ENCODE data around the gene EML1.

DNA sequence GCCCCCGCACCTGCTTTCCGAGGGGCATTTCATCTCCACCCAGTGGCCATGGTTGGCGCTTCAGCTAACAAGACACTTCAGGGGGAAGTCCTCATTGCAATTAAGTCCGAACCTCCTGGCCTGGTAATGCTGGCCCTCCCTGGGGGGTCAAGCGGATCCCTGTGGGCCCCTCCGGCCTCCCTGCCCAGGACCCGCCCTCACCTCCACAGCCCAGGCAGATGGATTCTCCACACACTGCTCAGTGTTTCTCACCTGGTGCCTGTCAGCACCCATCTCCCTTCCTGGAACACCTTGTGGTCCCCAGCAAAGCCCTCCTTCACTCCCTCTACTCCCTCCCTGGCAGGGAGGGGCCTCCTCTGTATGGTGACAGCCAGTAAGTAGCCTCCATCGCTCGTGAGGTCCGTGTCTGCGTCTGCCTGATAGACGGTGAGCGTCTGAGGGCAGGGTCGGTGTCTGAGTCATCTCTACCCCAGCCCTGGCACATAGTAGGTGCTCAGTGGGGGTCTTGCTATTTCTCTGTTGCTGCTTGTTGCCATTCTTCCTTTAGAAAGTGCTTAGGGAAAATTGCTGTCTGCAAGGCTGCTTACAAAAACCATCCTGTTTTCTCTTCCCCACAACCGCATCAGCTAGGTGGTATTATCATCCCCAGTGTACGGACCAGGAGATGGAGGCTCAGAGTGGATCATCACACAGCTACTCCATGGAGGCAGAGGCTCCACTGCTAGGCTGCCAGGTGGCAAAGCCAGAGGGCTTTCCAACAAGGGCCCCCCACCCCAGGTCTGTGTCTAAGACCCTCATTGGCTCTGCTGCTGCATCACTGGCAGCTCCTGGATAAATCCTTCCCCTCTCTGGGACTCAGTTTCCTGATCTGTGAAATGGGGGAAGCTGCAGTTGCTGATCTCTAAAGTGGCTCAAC lies 39.7 kb upstream of the EML1 start:
- TF ChIP-seq, protein P1, sequence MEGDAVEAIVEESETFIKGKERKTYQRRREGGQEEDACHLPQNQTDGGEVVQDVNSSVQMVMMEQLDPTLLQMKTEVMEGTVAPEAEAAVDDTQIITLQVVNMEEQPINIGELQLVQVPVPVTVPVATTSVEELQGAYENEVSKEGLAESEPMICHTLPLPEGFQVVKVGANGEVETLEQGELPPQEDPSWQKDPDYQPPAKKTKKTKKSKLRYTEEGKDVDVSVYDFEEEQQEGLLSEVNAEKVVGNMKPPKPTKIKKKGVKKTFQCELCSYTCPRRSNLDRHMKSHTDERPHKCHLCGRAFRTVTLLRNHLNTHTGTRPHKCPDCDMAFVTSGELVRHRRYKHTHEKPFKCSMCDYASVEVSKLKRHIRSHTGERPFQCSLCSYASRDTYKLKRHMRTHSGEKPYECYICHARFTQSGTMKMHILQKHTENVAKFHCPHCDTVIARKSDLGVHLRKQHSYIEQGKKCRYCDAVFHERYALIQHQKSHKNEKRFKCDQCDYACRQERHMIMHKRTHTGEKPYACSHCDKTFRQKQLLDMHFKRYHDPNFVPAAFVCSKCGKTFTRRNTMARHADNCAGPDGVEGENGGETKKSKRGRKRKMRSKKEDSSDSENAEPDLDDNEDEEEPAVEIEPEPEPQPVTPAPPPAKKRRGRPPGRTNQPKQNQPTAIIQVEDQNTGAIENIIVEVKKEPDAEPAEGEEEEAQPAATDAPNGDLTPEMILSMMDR (IDR thresholded peaks at IDR 0.05), result no peak
- TF ChIP-seq POLR2AphosphoS5 (IDR thresholded peaks at IDR 0.05) (no peak), POLR2A (IDR thresholded peaks at IDR 0.05) (no peak)
